ENCODE measurements around the gene TP53AIP1.

The TP53AIP1 gene

DNA sequence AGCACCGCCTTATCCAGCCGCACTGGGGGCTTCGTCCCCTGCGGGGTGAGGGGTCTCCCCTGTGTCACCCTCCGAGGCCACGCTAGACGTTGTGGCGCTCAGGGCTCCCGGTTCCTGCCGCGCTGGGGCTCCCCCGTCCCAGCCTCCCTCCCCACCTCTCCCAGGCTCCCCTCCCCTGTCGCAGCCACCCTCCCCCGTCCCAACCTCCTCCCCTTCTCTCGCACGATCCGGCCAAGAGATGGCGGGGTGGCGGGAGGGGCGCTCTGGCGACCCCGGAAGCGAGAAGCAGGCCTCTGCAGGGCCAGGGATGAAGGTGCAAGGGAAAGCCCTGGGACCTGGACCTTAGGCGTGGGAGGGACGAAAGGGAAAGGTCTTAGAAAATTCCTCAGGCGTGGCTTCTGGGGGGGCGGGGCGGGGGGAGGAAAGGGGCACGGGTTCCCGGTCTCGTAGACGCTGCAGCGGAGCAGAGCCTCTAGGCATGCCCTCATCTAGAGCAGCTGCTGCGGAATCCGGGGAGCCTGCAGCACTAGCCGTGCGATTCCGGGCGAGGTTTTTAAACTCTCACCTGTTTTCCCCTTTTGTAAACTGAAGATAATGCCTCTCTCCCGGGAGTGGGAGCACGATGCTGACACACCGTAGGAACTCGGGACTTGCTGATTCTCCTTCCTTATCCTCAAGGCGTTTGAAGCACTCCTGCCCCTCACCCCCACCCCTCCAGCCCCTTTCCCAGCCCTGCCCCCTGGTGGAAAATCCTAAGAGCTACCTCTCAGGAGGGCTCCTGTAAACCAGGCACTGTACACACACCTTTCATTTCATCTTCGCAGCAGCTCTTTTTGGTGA, 37.1 kb downstream of the TP53AIP1 start:
- peak; percentile 29 for DNase-seq (ENCODE audit: low read depth)

DNA sequence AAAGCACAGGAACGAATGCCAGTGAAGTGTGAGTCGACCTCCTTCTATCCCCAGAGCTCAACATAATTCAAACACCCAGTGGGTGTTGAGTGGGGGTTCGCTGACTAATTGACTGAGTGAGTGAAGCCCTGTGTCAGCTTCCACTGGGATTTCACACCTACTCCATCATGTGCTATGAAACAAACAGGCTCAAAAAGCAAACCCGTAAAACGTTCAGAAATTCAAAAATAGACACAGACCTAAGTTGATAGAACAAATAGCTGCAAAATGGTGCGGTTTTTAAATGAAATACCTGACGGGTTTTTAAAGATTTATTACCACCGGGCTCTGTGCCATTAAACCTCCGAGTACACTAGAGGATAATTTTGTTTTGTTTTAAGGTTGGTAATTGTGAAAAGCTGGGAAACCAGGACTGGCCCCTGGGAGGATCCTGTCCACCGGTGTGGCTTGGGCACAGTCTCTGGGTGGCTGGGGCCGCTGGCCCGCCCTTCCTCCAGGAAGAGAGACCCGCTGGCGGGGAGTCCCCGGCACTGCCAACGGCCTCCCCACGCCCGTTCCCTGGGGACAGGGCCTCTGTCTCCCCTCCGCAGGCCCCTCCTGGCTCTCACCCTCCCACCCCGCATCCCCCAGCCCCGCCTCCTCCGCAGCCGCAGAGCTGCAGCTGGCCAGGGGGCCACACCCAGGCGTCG, 37.9 kb downstream of the TP53AIP1 start:
- DNase-seq (ENCODE audit: low read depth) = no peak

GRCh38 chr11:128904303-128904655, 38.4 kb downstream of the TP53AIP1 start:
- DNase-seq (ENCODE audit: low read depth) = no peak

- no peak for DNase-seq (ENCODE audit: low read depth)
Measured at GRCh38 chr11:128903248-128904061, 39.2 kb downstream of the TP53AIP1 start.

DNA sequence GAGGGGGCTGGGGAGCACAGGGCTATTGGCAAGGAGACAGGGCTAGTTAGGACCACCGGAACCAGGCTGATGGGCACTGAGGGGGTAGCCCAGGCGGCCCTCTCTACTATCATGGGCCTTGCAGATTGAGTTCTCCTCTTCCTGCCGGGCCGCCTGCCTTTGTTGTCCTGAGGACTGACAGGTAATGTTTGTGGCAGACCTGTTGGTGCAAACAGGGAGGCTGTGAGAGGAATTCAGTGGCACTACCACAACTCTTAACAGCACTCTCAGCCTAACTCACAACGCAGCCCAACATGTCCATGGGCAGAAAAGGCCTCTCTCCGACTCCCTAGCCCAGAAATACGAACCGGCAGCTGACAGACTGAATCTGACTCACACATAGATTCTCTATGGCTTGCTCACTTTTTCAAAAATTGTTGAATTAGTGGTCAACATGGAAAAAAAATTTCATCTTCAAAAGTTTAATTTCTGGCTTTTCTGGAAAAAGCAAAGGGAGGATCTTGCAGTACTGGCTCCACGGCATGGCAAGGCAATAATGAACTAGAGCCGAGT, 40.1 kb downstream of the TP53AIP1 start:
- DNase-seq (ENCODE audit: low read depth) = no peak

GRCh38 chr11:128901653-128902514, 40.8 kb downstream of the TP53AIP1 start:
- DNase-seq (ENCODE audit: low read depth) = no peak

- DNase-seq (ENCODE audit: low read depth) = no peak
Measured at GRCh38 chr11:128900468-128900867, 42.2 kb downstream of the TP53AIP1 start.

GRCh38 chr11:128898580-128899344, 43.9 kb downstream of the TP53AIP1 start:
- DNase-seq (ENCODE audit: low read depth) = no peak

DNA sequence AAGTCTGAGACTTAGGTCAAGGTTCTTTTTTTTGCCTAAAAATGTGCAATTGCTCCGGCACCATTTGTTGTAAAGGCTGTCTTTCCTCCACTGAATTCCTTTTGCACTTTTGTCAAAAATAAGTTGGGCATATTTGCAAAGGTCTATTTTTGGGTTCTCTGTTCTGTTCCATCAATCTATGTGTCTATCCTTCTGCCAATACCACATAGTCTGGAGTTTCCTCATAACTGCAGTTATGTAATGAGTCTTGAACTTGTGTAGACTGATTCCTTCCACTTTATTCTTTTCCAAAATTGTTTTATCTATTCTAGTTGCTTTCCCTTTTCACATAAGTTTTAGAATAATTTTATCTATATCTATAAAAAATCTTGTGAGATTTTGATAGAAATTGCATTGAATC, 44.8 kb downstream of the TP53AIP1 start:
- no peak for DNase-seq (ENCODE audit: low read depth)

GRCh38 chr11:128896356-128896755, 46.3 kb downstream of the TP53AIP1 start:
- no peak for DNase-seq (ENCODE audit: low read depth)

- DNase-seq (ENCODE audit: low read depth) = no peak
Measured at GRCh38 chr11:128895526-128895925, 47.1 kb downstream of the TP53AIP1 start.

DNA sequence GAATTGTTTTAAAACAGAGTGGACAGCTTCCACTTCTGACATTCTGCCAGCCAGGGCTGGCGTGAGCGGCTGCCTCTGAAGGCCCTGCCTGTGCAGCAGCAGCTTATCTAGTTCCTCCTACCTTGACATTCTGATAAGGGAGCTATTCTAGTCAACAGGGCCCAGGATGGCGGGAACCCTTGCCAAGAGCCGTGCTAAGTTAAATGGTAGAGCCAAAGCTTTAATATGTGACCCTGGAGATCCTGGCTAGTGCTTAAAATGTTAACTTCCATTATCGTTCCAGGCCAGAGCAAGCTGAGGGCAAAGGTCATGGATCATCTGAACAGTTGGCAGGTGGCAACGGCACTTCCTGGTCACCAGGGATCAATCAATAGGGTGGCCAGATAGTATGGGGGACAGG, 48.0 kb downstream of the TP53AIP1 start:
- no peak for DNase-seq (ENCODE audit: low read depth)

DNA sequence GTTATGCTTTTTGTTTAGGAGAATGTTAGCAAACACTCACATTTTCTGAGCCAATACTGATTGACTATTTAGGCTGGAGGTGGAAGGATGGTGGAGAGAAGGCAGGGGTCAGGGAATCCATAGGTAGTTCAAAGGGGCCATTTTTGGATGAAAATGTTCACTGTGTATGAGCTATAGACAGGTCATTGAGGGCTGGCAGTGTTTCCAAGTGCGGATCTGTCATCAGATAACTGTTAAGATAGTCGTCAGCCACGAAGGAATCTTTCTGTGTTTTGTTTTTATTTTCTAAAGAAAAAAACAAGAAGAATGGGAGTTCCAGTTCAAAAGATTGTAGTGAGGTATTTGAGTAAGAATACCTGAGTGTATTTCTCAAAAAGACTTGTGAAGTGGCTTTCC, 48.4 kb downstream of the TP53AIP1 start:
- DNase-seq (ENCODE audit: low read depth) = no peak

- DNase-seq (ENCODE audit: low read depth) = no peak
Measured at GRCh38 chr11:128893578-128894285, 48.9 kb downstream of the TP53AIP1 start.

GRCh38 chr11:128892866-128893565, 49.7 kb downstream of the TP53AIP1 start:
- DNase-seq (ENCODE audit: low read depth) = no peak

DNA sequence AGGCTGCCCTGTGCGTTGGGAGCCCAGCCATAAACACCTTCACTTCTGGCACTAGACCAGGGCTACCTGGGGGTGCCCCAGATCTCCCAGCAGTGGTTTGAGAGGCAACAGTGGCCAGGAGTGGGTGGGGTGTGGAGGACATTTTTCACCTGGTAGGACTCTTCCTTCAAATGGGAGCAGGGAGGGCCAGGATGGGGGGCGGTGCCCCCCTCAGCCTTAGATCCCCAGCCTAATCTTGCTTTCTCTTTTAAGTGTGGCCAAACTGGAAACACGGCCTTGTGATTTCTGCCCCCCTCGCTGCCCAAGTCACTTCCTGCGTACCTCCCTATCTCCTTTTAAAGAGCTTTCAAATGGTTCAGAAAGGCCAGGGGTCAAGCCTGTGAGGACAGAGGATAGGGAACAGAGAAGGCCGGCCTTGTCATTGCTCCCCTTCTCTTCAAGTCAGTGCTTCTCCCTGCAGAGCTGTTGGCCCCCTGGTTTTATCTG, 50.7 kb downstream of the TP53AIP1 start:
- DNase-seq (ENCODE audit: low read depth) = no peak

DNA sequence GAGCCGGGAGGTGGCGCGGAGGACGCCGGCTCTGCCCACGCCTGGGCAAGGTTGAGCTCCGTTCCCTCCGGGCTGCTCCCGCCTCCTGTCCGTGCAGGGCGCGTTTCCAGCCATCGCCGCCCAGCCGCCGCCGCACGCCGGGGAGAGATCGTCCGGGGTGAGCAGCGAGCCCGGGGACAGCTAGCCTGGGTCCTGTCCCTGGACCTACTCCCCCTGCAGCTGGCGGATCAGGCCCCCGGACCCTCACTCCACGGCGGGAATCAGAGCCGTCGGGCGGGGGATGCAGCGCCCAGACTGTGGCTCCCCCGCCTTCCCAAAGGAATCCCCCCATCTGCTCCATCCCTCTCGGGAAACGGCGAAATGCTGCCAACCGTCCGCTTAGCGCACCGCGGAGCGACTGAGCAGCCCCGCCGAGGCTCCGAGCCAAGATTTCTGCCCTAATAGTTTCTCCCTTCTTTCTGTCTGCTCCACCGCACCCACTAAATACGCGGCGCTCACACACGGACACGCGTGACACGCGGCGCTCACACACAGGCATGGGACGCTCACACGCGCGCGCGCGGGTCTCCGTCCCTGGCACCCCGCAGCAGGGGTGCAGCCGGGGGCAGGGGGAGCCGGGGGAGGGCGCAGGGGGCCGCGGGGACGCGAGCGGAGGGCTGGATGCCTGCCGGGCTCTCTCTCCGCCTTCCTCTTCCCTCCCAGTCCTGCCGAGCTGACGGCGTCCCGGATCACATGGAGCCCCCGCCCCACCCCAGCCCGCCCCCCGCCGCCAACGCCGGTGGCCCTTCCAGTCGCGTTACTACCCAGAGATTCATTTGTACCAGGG, 51.9 kb downstream of the TP53AIP1 start, which contains the start of gene KCNJ5:
Gene KCNJ5 (plus strand): TSS at position 814 of the 826 bp plus-strand sequence. CDS start 19,918 bp downstream, outside the sequence.
- DNase-seq (ENCODE audit: low read depth) = no peak

DNA sequence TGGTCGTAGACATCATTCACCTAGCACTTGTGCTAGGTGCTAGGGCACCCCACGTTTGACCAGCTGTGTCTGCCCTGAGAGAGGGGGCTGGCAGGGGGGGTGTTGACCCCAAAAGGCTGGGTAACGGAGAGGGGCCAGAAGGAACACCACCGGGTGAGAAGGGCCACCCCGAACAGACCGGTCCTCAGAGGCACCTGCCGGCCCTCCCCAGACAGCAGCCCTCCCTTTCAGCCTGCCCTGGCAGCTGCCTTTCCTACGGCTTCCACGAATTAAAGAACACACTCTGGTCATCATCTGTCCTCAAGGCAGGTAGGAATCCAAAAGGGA, 52.5 kb downstream of the TP53AIP1 start:
- DNase-seq (ENCODE audit: low read depth) = no peak

Data from T follicular helper cell (primary cell).